Kidney tubule cell (primary cell): ENCODE results near the gene TNIK.
A peak's percentile ranks its signal among the peaks of the same experiment; 100 is the strongest.
"Not testable (repeated sequence)": the region's sequence is repeated elsewhere in the genome, so short reads cannot be mapped to it uniquely, and the experiment has no call there.

Source experiments
- DNase-seq: peaks from one replicate; pipeline ENCODE4 v3.0.0-alpha.2; 2018; ENCODE audit warnings: low spot score

The TNIK gene

DNA sequence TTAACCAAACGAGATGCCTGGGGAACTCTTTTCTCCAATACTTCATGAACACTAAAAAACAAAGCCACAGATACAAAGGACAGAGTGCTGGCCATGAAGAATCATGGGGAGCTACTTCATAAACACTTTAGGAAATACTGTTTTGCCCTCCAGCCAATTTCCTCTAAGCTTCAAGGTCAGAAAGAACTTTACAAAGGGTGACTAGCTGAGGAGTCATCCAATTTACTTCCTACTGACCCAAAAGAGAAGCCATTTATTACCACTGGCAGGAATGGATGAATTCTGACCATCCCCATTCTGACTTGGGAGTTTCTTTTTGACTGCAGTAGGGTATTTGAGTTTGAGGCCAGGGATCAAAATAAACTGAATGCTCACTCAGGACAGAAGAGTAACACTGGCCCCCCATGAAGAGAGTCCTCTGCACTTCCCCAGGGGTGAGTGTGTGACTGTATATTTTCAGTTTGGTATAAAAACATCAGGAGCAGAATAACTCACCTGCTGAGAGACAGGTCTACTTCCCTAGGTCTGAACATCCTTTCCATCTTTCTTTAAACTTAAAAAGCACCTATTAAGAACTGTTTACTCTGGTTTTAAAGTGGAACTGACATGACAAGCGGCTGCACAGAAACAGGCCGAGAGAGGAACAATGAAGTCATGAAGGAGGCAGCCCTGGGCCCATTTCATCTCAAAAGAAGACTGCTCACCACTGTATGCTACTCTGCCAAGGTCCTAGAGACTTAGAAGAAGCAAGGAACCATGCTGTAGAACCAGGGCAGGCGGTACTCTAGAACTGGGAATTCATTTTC lies 203.6 kb downstream of the TNIK start:
- peak; percentile 26 for DNase-seq

DNA sequence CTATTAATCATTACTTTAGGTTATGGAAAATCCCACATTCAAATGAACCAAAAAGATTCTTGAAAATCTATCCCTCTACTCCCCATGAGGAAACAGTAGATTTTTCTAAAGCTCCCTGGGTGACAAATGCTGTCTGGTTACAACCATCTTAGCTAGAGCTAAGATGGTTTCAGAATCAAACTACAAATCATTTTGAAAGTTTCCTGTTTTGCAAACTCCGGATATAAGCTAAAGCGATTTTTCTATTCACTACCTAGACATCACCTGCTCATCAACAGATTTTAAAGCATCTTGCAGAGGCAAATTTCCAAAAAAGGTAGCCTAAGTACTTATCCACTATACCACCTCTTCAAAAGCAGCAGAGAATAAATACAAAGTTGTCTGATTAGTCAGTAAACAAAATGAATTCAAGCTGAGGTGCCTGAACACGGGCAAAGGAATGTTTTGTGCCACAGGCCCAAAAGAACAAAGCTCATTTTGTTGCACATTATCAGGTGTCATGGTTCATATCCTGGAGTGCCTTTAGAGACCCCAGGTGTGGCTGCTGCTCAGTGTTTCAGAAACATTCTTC lies 204.9 kb downstream of the TNIK start:
- DNase-seq: peak; percentile 46

DNA sequence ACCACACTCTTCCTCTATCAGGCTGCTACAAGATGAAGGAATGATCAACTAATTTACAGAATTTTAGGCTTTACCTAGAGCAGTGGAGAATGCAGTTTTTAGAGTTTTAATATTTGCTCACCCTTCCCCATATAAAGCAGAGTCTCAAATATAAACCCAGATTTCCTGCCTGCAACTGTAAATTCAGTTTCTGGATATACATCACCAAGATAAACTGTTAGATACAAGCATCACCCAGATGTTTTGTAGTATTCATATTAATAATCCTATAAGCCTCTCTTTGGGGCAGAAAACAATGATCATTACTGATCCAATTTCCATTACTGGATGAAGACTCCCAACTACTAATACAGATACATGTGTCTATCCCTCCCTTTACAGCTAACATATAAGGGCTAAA lies 205.9 kb downstream of the TNIK start:
- no peak for DNase-seq

DNA sequence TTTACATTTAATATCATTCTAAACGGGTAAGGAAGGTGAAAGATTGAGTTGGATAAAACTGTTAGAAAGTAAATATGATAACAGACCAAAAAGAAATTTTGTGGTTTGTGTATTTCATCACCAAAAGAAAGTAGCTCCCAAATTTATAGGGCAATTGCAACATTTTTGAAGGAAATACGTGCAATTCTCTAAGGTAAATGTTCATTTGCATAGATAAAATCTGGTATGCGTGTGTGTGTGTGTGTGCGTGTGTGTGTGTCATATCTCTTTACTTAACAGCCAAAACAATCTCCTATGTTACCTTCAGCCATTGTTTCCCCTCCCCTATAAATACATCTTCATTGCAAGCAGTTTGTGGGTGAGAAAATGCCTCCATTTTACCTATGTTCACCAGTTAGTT lies 208.4 kb downstream of the TNIK start:
- no peak for DNase-seq

DNA sequence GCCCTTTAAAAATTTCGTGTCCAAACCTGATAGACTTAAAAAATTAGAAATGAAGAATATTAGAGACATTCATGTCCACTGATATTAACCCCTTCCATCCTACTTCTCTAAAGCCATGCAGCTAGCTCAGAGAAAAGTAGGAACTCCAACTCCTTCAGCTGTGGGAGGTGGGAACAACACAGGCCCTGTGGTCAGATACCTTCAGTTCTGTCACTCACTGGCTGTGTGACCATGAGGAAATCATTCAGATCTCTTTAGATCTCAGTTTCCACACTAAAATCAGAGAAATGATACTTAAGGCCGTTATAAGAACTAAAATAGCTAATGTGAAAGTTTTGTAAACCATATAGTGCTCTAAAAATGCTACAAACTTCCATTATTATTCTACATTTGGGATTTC lies 209.8 kb downstream of the TNIK start:
- DNase-seq: no peak

DNA sequence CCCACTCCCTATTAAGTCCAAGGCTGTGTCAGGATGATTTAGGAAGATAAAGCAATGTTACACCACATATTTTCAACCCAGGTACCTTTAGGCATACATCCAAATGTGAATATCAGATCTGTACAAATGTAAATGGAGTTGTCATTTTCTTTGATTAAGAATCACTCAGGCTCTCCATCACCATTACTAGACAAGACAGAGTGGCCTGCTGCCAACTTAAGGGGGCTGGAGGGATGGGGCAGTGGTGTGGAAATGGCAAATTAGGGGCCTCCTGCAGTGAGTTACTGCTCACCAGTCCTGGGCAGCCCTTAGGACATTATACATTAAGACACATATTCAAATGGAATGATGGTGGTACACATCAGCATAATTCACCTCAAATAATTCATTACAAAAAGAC lies 211.0 kb downstream of the TNIK start:
- no peak for DNase-seq

DNA sequence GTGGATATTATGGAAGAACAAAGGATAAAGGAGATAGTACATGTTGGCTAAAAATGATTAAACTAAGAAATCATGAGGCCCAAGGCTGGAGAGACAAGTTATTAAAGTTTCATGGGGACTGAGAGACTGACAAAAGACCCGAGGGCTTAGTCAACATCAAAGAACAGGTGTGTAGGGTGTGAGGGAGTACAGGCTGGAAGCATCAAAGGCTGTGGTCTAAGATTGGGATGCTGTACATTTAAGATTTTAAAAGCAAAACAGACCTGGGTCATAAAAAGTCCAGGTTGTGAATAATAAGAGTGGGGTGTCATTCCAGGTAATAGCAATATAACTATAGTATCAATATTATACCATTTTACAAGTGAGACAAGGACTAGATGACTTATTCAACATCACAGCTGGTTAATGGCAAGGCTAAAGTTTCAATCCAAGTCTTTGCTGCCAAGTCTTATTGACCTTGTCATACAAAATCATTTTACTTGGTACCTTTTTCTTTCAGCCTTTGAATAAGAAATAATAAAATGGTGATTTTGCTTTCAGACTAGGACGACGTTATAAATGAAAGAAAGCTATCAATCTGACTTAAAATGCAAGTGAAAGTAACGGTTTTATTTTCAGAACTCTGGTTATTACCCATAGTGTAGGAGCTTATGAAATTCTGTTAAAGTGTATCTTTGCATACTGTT lies 211.6 kb downstream of the TNIK start:
- no peak for DNase-seq

DNA sequence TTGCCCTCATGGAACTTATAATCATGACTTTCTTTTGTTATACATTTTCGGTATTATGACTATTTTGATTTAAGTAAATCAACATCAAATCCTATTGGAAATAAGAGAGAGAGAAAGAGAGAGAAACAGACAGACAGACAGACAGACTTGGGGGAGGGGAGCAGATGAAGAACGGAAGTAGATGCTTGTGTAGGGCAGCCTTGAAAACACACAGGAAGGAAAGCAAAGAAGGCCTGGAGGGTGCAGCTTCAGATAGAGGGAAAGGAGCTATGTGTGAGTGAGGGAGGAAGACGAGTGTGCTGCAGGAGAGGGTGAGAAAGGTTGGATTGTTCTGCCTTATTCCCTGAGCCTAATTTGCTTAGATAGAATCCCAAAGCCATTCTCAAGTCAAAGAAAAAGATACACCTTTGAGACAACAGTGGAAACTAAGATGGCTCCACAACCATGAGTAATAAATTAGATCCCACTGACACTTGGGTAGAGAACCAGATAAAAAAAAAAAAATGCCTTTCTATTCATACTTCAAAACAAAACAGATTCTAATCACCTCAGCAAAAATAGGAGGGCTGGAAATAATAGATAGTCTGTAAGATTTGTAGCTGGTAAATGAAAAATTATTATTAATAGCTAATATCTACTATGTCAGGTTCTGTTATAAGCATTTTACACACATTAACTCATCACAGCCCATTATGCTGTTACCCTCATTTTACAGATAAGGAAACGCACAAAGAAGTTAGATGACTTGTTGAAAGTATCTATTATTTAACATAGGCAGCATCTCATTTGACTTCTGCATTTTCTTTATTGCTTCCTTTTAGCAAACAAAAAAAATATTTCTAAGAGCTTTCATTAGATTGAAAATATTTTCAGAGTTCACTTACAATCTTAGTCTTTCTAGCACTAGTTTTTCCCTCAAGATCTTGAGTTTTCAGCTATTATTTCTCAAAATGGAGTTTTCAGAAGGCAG lies 214.1 kb downstream of the TNIK start:
- no peak for DNase-seq

DNA sequence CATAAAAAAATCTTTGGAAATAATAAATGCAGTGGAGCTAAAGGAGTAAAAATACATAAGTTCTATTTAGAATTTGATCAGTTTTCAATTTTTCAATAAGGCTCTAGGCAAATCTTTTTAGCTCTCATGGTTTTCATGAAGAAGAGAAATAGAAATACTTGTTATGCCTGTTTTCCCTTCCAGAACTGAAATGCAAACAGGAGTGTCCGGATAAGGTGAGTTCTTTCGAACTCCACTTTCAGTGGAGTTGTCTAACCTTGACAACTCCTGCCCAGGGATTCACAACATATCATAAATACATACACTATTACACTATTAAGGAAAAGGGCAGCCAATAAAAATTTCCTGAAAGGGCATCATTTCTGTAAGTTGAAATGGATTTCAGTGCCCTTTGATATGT lies 217.3 kb downstream of the TNIK start:
- DNase-seq: no peak

DNA sequence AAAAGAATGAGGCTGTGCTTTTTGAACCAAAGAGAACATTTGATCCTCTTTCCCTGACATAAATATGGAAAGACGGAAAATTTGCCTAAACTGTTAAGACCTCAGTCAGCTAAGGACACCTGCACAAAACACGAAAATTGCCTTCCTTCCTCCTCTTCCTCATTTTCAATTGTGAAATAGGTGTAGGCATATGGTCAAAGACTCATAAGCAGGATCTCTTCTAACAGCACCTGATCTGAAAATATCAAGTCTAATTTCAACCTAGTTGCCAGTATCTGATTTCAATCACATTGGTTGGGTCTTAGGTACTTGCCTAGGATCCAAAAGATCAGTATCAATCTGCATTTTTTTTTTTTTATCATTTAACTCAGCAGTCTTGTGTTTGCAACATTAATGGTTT lies 218.0 kb downstream of the TNIK start:
- DNase-seq: no peak

DNA sequence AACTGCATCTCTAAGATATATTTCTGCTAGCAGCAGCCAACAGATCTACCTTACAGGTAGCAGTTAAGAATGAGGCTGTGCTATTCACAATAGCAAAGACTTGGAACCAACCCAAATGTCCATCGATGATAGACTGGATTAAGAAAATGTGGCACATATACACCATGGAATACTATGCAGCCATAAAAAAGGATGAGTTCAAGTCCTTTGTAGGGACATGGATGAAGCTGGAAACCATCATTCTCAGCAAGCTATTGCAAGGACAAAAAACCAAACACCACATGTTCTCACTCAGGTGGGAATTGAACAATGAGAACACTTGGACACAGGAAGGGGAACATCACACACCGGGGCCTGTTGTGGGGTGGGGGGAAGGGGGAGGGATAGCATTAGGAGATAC lies 218.6 kb downstream of the TNIK start:
- not testable (repeated sequence) for DNase-seq

DNA sequence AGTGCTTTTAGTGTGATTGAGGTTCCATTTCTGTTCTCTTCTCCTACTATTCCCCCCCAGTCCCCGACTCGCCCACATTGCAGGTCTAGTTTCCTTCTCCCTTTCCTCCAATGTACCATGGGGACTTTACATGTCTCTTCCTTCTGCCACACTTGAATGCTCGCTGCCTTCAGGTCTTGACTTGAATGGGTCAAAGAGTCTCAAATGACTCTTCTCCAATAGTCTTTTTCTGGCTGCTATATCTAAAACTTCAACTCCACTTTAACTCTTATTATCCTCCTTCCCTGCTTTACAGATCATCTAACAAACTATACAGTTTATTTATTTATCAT lies 219.7 kb downstream of the TNIK start:
- DNase-seq: no peak

DNA sequence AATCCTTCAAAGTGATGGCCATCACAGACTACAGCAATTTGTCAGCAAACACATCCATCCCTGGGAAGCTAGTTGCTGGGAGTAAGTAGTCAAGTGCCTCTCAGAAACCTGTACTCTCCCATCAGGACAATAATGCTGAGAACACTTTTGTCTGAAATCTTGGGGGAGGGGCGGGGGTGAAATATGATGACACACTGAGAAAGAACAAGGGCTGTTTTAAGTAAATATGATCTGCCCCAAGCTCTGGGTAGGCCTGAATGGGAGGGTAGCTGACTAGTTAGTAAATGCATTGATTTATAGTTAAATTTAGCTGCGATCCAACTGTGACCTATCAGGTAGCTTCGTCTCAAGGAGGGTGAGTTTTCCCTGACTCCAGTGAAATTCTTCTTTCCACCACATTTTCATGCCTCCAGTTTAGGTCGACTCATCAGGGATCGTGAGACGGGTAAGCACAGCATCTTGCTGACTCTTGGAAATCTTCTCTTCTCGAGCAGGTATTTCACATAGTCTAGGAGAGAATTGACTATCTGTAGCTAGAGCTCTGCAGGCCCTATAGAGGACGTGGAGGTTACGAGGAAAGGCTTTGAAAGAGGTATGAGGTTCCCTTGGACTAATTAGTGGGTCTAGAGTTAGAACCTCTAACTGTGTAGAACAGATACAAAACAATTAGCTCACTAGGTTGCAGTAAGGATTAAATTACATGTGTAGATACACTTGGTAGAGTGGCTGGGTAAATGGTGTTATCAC lies 220.3 kb downstream of the TNIK start:
- DNase-seq: no peak

DNA sequence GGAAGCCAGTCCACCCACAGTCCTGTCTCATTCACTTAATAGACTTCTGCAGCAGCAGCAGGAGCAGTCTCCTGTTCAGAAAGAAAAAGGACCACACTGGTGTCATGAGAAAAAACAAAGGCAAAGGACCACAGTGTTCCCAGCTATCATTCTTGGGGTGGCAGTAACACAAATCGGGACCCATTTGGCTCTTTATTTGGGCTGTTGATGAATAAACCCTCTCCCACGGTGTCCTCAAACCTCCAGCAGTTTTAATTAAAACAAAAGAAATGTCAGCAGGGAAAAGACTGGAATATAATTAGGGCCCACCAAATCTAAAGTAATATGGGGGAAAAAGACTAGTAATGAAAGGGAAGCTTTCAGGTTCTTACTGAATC lies 223.2 kb downstream of the TNIK start:
- no peak for DNase-seq

DNA sequence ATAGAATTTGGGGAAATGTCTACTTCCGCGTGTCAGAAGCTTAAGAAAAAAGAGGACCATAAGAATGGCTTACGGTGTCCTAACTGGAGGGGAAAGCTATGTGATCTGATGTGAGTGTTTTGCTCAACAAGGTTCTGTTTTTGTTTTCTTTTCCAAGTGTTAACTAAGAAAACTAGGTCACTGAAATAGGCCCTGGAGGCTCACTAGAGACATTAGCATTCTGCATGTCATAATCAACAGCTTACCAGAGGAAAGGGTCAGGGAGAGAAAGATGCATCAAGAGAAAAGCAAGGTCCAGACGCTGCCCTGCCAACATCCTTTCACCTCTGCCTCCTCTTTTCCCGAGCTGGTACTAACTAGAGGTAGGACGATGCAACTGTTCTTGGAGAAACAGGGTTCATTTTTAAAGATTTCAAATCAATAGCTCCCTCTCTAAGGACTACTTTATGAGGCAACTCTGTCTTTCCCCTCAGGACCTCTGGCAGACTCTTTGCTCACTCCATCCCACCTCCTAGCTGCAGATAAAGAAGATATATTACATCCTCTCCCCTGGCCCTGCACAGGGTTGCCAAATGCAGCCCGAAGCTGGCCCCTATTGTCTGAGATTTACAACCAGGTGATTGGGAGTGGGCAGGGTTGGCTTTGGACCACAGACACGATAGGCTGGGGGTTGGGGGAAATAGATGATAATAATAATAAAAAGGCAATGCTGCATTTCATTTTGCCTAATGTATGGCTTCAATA lies 223.8 kb downstream of the TNIK start:
- DNase-seq: no peak

DNA sequence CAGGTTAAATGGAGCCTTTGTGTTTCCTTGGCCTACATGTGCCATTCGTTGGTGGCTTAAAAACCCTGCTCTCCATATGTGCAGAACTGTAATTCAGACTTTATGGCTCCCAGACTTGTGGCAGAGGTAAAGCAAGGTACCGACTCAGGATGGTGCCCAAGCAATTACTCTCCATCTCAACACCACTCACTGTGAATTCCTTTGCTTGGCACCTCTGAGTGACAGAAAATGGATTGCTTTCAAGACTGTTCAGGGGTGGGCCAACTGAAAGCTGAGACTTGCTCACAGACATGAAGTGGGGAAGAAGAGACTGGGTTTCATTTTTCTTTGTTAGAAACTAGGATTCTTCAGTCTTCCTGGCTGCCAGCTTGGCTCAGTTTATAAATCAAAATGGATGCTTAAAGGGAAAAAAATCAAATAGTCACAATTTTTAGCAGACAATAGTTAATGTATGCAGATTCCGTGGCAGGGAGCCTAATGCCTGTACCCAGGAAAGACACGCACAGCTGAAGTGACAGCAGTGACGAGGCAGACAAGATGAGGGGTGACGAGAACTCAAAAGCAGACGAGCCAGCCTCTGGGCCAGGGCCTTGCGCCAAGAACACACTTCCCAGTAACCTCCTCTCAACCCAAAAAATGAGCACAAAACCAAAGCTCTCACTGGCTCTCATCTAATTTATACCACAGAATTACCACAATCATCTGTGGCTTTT lies 225.8 kb downstream of the TNIK start:
- DNase-seq: no peak

DNA sequence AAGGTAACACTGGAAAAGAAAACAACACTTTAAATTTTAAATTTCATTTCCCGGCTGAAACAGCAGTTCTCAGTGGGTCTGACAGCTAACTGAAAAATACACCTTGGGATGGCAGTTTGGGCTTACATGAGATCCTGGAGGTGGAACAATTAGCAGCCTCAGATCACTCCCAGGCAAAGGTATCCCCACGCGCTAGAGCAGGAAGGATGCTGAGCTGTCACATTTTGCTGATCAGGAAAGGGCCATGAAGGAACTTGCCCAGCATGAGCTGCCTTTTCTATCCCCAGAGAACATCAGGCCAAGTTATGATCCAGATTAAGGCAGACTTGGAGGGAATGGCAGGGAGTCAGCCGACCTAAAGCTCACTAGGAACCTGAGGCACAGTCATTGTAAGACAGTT lies 228.8 kb downstream of the TNIK start:
- no peak for DNase-seq

DNA sequence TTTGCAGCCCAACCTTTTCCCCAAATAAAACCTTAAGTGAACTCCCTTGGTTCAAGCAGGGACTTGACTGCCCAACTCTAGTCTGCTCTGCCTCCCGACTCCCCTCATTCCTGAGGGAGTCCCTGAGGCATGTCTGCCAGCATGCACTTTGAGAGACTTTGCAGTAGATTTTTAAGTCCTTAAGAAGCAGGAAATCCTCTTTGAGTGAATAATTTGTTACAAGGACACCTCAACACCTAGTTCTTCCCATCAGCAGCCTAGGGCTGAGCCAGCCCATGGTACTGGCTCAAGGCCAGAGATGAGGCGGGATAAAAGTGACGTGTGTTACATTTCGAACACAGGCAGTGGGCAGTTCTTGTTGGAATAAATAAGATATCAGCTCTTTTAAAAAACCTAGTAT lies 229.3 kb downstream of the TNIK start:
- peak; percentile 32 for DNase-seq

DNA sequence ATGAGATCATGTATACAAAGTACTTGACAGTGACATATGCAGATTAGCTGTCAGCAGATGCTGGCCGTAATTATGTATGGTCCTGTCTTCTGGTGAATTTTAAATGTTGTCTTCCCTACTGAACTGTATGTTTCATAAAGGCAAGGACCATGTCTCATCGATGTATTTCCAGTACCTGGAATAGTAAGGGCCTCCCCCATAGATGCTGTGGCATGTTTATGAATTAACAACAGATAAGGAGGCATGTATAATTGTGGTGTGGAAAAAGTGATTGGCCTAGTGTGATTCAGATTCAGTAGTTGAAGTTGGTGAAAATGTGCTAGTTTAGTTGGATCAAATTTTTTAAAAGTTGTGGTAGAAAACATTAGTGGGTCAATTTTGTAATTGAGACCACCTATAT lies 231.0 kb downstream of the TNIK start:
- DNase-seq: no peak

DNA sequence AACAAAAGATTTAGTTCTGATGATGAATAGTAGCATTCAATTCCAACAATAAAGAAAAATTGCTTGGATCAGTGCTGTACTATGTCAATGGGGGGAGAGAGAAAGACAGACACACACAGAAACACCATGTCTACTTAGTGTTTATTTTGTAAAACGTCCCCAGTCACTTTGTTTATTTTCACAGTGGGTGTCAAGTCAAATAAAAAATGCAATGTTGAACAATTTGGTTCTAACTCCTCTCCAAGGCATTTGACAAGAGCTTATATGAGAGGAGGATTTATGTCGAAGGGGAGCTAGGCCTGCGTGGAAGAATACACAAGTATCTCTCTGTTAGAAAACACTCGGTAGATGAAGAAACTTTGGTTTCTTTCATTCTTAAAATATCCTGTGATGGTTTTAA lies 232.0 kb downstream of the TNIK start:
- DNase-seq: no peak
